ELF-1 (cell line): ENCODE results near the gene KIAA1586.
A peak's percentile ranks its signal among the peaks of the same experiment; 100 is the strongest.
"Not testable (repeated sequence)": the region's sequence is repeated elsewhere in the genome, so short reads cannot be mapped to it uniquely, and the experiment has no call there.

Source experiments
- DNase-seq: peaks from one replicate; pipeline ENCODE4 v3.0.0-alpha.2; 2016; ENCODE audit warnings: low read depth, low spot score

The KIAA1586 gene, protein sequence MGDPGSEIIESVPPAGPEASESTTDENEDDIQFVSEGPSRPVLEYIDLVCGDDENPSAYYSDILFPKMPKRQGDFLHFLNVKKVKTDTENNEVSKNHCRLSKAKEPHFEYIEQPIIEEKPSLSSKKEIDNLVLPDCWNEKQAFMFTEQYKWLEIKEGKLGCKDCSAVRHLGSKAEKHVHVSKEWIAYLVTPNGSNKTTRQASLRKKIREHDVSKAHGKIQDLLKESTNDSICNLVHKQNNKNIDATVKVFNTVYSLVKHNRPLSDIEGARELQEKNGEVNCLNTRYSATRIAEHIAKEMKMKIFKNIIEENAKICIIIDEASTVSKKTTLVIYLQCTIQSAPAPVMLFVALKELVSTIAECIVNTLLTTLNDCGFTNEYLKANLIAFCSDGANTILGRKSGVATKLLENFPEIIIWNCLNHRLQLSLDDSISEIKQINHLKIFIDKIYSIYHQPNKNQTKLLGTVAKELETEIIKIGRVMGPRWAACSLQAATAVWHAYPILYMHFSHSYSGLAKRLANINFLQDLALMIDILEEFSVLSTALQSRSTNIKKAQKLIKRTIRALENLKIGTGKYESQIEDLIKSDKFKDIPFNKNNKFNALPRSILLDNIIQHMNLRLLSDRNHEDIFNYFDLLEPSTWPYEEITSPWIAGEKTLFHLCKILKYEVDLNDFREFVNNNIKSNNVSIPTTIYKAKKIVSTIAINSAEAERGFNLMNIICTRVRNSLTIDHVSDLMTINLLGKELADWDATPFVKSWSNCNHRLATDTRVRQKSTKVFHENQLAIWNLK

DNA sequence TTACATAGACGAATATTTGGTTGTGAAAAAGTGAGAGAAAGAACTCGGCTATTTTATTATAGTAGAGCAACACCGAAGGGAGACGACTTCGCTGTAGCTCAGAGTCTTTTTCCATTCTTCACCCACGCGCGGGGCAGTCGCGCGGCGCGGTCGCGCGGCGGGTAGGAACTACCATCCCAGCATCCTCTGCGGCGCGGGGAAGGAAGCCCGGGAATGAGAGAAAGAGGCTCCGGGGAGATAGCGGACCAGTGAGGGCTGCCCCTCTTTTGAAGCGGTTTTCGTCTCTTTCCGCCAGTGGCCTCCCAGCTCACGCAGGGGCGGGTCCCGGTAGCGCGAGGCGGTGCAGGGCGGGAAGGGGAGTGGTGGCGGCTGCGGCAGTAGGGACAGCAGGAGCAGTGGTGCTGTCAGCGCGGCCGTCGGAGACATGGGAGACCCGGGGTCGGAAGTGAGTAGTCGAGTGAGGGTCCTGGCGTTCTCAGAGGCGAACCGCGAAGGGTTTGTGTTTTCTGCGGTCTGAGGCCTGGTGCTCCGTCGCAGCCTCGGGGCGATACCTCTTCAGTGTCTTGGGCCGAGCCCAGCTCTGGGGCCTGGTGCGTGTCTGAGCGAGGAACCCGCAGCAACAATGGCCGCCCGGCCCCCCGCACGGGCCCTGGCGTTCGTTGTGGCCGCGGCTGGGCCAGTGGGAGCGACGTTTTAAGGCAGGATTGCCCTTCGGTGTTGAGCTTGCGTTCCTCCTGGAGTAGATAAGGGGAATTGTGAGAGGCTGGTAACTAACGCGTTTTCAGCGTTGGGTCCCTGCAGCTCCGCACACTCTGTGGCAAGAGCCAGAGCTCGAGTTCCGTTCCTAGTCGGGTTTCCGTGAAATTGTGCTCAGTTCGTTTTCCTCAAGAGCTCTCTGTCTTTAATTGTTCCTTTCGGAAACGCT, at the start of gene KIAA1586:
TSS of gene KIAA1586 (plus strand) at position 362 of the 925 bp plus-strand sequence. CDS start at position 425, 63 bp downstream.
- DNase-seq, result peak; percentile 89

DNA sequence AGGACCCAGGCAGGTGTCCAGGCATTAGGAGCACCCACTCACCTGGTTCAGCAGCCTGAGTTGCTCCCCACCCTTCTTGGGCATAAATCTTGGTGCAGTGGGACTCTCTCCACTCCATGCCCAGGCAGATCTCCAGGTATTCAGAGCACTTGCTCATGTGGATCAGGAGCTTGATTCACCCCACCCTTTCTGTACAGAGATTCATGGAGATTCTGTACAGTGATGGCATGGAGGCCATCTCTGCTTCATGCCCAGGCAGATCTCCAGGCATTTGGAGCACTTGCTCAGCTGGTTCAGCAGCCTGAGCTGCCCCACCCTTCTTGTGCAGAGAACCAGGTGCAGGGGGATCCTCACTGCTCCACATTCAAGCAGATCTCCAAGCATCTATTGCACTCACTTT, 47.4 kb upstream of the KIAA1586 start:
- DNase-seq, result no peak

DNA sequence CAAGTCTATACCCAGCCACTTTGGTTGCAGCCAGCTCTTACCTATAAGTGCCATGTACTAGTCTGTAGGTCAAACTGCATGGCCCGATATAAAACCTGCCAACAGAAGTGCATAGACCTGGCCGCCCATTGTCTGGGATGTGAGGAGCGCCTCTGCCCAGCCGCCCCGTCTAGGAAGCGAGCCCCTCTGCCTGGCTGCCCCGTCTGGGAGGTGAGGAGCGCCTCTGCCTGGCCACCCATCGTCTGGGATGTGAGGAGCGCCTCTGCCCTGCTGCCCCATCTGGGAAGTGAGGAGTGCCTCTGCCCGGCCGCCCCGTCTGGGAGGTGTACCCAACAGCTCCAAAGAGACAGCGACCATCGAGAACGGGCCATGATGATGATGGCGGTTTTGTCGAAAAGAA, 46.7 kb upstream of the KIAA1586 start:
- DNase-seq, result not testable (repeated sequence)

DNA sequence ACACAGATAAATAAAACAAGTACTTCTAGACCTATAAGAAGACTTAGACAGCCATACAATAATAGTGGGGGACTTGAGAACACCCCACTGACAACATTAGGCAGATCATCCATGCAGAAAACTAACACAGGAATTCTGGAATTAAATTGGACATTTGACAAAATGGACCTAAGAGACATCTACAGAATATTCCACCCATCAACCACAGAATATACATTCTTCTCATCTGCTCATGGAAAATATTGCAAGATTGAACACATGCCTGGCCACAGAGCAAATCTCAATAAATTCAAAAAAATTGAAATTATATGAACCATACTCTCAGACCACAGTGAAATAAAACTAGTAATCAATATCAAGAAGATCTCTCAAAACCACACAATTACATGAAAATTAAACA, 44.3 kb upstream of the KIAA1586 start:
- DNase-seq, result no peak

DNA sequence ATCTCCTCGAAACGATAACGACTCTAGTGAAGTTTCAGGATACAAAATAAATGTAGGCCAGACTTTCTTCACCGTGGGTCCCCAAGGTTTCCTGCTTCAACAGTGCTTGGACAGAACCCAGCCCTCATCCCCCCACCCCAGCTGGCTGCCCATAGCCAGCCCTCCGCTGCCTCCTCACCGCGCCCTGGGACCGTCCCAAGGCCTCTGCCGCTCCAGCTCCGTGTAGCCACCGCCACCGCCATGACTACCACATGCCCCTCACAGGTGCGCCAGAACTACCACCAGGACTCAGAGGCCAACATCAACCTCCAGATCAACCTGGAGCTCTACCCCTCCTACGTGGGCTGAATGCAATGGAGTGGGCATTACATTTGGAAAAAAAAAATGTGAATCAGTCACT, 42.2 kb upstream of the KIAA1586 start:
- DNase-seq, result no peak

DNA sequence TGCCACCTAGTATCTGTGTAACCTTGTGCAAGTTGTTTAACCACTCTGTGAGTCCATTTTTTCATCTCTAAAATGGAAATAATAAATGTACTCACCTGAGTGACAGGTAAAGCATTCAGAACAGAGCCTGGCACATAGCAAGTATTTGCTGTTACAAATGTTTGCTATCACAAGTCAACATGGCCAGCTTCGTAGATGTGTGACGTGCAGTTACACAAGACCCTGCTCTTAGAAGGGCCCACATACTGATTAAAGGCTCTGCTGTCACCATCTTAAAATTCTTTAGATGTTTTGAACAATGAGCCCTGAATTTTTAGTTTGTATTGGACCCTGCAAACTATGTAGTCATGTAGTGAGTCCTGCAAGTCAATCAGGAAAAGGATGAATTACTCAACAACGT, 40.4 kb upstream of the KIAA1586 start:
- no peak for DNase-seq

DNA sequence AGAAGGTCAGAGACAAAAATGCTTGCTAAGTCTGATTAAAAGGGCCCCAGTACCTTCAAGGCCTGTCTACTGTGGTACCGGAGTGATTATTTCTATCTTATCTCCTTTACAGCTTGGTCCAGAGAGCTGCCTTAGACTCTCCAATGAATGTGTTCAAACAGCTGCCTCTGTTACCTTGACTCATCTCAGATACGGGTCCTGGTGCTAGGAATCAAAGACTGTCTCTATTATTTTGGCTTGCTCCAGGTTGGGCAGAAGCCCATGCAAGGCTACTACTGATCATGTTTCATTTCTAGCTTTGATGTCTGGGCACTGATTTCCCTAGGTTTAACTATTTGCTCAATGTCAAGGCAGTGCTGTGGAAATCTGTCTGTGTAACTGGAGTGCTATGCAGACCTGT, 38.4 kb upstream of the KIAA1586 start:
- DNase-seq, result not testable (repeated sequence)

DNA sequence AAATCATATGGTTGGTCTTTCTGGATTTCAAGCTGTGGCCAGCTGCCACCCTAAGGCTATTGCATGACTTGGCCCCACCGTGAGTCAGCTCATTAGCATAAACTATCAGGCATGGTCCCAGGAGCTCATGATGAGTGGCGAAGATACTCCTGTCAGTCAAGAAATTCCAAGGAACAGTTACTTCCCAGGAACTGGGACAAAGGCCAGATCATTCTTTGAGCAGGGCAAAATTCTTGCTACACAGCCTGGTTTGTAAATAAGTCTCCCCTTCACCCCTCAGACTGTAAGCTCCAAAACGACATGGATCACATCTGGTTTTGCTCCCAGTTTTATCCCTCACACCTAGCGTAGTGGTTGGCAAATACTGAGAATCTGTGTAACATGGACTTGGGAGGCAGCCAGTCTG, 33.0 kb upstream of the KIAA1586 start:
- peak; percentile 75 for DNase-seq

DNA sequence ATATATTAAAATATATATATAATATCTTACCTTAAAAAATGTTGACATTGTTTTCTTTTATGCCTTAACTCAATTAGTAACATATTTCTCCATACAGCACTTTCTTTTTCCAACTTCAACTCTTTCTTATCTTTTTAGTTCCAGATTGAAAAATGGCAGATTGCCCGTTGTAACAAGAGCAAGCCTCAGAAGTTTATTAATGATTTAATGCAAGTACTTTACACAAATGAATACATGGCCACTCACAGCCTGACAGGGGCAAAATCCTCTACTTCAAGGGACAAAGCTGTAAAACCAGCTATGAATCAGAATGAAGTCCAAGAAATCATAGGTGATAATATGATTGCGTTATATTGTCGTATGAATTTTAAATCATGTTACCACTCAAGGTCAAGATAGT, 29.4 kb upstream of the KIAA1586 start:
- no peak for DNase-seq

DNA sequence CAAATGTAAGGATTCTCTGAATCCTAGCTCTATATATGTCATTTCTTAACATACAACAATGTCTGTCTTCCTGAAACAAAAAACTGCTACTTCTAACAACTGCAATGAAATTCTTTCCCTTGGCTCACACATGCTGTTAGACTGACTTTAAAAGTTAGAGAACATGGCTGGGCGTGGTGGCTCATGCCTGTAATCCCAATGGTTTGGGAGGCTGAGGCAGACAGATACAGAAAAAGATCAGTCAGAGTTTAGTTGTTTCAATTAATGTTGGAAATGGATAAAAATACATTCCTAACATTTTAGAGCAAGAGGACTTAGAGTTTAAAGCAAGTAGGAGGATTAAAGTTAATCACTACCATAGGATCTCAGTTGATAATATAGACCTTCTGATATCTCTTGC, 28.7 kb upstream of the KIAA1586 start:
- DNase-seq, result no peak

DNA sequence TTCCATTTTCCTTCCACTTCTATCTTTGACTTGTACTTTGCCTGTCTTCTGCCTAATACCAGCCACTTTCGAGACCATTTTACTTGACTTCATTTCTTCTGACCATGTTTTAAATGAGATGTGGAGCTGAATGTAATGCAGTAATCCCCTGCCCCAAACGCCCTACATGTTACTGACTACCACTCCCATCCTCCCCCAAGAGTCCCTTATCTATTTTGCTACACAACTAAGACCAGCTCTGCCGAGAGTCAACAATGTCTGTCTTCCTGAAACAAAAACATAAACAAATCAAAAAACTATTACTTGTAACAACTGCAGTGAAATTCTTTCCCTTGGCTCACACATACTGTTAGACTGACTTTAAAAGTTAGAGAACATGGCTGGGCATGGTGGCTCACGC, 27.1 kb upstream of the KIAA1586 start:
- DNase-seq, result no peak

DNA sequence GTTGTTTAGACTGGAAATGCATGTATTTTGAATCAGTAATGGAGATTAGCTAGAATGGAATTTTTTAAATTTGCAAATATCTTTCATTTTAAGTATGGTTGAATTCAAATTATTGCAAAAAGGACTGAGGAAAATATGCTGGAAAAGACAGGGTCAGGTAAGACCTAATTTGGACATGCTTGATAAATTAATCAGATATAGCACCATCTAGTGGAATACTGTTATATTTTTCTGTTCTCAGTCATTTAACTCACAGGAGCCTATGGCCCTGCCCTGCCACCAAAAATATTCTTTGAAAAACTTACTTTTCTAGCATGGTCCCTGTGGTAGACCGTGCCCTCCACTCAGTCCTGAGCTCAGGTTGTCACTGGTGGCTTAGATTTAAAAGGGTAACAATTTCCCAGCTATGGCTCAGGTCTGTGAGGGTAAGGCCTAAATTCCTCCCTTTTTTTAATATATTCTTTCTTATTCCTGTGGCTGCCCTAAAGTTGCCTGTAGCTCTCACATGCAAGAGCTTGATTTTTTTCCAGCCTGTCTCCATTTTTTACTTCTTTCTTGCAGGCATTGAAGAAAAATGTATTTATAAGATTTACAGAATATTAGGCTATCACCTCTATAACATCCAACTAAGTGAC, 25.3 kb upstream of the KIAA1586 start:
- no peak for DNase-seq

DNA sequence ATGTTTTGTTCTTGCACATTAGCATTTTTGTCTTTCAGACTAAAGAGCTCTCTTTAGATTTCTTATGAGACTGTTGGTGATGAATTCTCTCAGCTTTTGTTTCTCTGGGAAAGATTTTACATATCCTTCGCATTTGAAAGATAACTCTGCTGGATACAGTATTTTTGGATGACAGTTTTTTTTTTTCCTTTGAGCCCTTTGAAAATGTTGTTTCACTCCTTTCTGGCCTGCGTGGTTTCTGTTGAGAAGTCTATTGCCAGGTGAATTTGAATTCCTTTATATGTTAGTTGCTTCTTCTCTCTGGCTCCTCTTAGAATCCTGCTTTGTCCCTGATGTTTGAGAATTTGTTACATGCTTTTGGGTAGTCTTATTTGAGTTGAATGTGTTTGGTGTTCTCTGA, 22.2 kb upstream of the KIAA1586 start:
- DNase-seq, result no peak

DNA sequence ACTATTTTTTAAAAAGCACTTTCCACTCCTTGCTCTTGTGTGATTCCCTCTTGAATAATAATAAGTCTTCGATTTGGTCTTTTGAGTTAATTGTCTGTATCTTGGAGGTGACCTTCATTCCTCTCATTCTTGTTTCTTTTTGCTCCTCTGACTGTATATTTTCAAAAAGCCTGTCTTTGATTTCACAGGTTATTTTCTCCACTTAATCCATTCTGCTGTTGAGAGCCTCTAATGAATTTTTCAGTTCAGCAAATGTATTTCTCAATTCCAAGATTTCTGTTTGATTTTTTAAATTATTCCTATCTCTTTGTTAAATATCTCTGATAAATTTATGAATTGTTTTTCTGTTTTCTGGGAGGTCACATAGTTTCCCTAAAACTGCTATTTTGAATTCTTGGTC, 21.7 kb upstream of the KIAA1586 start:
- DNase-seq, result no peak

DNA sequence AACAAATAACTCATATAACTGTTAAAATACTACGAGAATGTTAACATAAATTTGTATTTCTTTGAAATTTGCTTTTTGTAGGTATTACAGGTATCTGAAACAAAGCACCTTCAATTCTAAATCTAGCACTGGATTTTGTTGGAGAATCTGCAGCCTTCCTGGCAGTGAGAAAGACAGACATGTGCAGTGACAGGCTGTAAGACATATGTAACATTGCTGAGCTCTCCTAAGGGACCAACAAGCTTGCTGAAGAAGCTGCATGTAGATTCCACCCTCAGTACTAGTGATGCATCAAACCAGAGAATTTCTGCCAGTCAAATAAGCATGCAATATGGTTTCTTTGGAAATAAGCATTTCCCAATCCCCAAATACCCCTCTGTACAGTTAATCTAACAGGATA, 20.5 kb upstream of the KIAA1586 start:
- DNase-seq, result no peak

DNA sequence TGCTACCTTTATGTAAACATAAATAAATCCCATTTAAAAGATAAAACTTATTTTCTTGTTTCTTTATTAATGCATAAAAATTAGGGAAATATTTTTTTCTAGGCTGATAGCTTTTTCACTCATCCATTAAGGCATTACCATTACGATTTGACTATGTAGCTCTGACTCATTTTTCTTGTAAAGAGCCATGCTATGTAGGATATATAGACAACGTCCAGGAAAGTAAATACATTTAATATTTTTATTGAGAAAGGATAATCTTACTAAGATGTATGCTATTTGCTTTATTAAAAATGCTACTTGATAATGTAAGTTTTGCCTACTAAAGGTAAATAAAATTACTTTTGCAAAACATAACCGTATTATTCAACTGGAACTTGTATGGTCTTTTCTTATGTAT, 19.2 kb upstream of the KIAA1586 start:
- no peak for DNase-seq

DNA sequence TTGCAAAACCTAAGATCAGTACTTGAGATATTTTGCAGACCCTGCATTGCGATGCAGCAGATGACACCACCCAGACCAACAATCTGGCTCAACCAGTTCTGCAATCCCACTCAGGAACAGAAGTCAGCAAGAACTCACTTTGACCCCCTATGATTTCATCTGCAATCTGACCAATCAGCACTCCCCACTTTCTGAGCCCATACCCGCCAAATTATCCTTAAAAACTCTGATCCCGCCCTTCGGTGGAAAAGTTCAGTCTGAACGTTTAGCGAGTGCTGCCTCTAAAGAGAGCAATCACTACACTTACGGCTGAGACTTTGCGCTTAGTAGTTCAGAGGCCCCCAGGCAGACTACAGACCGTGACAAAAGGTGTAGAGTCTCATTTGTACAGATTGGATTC, 17.3 kb upstream of the KIAA1586 start:
- DNase-seq, result peak; percentile 87

DNA sequence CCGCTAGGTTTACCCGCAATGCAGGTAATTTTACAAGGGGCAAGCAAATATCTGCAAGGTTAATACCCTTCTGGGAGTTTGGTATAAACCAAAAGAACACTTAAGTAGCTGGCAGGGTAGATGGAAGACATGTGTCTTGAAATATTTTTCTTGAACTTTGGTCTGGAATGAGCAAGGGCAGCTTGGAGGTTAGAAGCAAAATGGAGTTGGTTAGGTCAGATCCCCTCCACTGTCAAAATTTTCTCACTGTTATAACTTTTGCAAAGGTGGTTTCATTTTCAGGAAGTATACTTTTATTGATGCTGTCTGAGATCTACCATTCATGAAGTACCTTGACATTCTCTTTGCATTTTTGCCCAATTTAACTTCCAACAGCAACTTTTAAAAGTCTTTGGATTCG, 13.3 kb upstream of the KIAA1586 start:
- no peak for DNase-seq

DNA sequence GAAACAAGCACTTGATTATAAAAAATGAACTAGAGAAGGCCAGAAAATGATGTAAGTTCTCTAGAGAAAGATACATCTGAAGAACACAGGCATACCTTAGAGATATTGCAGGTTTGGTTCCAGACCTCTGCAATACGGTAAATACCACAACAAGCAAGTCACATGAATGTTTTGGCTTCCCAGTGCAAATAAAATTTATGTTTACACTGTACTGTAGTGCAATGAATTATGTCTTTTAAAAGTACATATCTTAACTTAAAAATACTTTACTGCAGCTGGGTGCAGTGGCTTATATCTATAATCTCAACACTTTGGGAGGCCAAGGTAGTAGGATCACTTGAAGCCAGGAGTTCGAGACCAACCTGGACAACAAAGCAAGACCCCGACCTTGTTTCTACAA, 10.9 kb upstream of the KIAA1586 start:
- no peak for DNase-seq

DNA sequence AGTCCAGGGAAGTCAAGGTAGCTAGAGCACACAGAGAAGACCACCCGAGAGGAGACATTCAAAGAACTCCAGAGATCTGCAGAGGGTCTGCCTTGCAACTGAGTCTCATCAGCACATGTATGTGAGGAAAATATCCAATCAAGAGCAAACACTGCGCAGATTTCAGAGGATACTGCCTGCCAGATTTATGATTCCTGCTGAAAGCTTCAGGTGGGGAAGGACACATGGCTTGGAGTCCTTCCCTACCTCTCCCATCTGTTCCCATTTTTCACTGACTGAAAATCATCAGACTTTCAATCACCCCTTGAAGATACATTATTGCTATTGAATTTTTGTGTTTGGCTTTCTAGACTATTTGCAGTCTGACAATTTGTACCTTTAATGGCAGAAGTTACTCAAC, 7.6 kb upstream of the KIAA1586 start:
- DNase-seq, result no peak

DNA sequence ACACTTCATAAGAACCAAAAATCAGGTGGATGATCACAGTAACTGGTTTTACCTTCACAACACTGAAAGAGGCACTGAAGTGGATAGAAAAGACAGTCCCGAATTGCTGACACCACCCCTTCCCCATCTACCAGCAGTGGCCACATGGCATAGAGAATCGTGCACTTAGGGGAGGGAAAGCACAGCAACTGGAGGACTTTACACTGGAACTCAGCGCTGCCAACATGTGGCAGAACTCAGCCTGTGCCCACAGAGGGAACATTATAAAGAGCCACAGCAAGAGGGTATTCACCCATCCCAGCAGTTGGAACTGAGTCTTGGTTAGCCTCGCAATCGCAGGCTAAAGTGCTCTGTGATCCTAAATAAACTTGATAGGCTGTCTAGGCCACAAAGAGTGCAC, 6.5 kb upstream of the KIAA1586 start:
- DNase-seq, result no peak
